Posterior cingulate gyrus (tissue), 11 donors: ENCODE measurements around the gene SUCO.
A peak's percentile ranks its signal among the peaks of the same experiment; 100 is the strongest.
"Not testable (repeated sequence)": the region's sequence is repeated elsewhere in the genome, so short reads cannot be mapped to it uniquely, and the experiment has no call there.

Experiments used
- DNase-seq, 10 donors: peaks; one replicate each; pipeline versions ENCODE4 v3.0.0 to v3.0.0-alpha.2; 2020 to 2021; ENCODE audit warnings: mixed read lengths in 3 of 10
- intact Hi-C: fragments of 100-400 bp; cut with DNase I; formaldehyde crosslinking; loops from one replicate; pipeline ENCODE4 v1.15.1; 2023

SUCO gene

DNA sequence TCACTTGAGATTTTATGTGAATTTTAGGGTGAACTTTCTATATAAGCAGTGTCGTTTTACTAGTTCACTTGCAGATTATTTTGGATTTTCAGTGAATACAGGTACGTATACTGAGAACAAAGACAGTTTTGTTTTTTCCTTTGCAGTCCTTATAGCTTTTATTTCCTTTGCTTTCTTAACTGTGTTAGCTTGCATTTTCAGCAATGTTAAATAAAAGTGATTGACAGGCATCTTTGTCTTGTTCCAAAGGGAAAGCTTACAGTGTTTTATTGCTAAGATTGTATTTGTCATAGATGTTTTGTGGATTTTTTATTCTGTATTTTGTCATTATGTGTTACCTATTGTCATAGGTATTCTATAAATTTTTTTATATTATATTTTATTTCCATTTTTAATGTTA is 72.7 kb downstream of the SUCO start:
- intact Hi-C loops: no loop called here
- no peak for DNase-seq

- intact Hi-C loops: no loop called here
- DNase-seq: no peak
Measured at GRCh38 chr1:172607145-172607544, 74.2 kb downstream of the SUCO start.

GRCh38 chr1:172608098-172608601 is 75.2 kb downstream of the SUCO start:
- DNase-seq: no peak
- intact Hi-C loops: no loop called here

GRCh38 chr1:172609528-172609927 is 76.6 kb downstream of the SUCO start:
- intact Hi-C loops: no loop called here
- DNase-seq: no peak

DNA sequence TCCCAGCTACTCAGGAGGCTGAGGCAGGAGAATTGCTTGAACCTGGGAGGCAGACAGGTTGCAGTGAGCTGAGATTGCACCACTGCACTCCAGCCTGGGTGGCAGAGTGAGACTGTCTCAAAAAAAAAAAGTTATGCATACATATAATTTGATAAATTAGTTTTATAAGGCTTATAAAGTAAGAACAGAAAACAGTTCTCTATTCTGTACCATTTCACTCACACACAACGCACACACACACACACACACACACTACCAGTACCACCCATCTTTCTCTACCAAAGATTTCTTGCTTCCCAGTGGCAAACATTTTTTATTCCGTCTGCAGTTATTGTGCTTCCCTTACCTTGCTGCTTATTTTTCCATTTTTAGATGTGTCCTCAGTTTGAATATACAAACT is 79.5 kb downstream of the SUCO start:
- no peak for DNase-seq
- intact Hi-C loops: loop anchor here (10.0 kb wide), 1 partner anchor 102 kb away; no protein-coding TSS in a partner anchor

DNA sequence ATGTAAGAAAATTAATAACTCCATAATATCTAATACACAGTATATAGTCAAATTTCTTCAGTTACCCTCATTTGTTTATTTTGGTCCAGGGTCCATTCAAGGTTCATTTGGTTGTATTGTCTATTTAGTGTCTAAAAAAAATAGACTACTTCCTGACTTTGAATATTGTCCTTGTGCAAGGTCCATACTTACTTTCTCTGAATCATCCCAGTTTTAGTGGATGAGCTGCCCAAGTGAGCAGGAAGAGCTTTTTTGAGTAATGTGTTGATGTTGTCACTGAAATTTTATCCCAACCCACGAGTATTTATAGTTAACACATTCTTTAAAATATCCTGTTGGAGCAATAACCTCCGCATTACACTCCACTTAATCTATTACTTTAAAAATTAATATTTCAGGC is 80.3 kb downstream of the SUCO start:
- DNase-seq: no peak
- intact Hi-C loops: loop anchor here (10.0 kb wide), 1 partner anchor 102 kb away; no protein-coding TSS in a partner anchor

- intact Hi-C loops: loop anchor here (10.0 kb wide), 1 partner anchor 99 kb away; no protein-coding TSS in a partner anchor
- no peak for DNase-seq
Measured at GRCh38 chr1:172616195-172616594, 83.2 kb downstream of the SUCO start.

- intact Hi-C loops: loop anchor here (10.0 kb wide), 1 partner anchor 98 kb away; no protein-coding TSS in a partner anchor
- no peak for DNase-seq
Measured at GRCh38 chr1:172616636-172617035, 83.7 kb downstream of the SUCO start.

- intact Hi-C loops, DNase-seq: not testable (repeated sequence)
Measured at GRCh38 chr1:172620603-172621002, 87.7 kb downstream of the SUCO start.

- intact Hi-C loops: no loop called here
- no peak for DNase-seq
Measured at GRCh38 chr1:172622541-172622940, 89.6 kb downstream of the SUCO start.

- intact Hi-C loops: no loop called here
- DNase-seq: no peak
Measured at GRCh38 chr1:172623748-172624147, 90.8 kb downstream of the SUCO start.

DNA sequence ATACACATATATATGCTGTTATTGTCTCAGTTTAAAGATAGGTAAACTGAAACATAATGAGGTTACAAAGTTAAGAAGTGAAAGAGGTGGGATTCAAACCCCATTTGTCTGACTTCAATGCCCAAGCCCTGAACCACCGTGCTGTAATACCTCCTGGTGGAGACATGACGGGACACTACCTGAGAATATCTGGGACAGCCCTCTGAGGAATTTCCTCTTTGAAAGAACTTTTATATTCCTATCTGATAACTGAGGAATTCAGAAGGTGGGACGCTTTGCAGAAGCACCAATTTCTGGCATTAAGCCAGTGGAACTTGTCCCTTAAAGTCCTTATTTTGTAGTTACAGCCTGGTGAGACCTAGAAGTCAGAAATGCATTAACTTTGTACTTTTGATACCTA is 93.9 kb downstream of the SUCO start:
- no peak for DNase-seq
- intact Hi-C loops: no loop called here

DNA sequence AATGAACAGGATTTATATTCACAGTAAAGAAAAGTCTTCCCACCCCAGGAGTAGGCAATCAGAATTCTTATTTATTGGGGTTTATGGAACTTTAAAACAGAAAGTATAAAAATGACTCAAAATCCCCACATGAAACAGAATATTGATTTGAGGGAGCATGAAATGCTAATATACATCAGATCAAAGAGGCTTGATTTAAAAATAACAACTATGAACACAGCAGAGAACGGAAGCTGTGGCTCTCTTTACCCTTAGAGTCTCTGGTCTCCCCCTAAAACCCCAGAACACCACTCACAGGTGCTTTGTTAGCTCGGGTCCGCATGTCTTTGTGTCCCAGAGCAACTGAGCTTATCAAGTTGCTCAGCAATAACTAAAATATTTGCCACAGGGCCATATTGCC is 94.8 kb downstream of the SUCO start:
- DNase-seq: no peak
- intact Hi-C loops: no loop called here

DNA sequence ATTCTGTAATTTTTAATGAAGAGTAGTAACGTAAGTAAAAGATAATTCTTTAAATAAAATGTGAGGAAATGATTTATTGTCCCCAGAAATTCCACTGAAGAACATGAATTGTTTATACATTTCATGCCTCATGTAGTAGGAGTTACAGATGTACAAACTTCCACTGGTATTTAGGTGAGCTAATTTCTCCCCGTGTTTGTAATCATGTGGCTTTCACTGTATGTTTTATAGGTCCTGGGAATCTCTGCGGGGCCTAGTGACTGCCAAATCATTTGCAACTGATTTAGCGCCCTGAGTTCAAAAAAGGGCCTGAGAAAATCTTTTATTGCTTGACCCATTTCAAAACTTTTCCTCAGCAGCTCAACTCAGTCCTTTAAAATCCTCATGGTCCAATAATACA is 95.5 kb downstream of the SUCO start:
- no peak for DNase-seq
- intact Hi-C loops: no loop called here

DNA sequence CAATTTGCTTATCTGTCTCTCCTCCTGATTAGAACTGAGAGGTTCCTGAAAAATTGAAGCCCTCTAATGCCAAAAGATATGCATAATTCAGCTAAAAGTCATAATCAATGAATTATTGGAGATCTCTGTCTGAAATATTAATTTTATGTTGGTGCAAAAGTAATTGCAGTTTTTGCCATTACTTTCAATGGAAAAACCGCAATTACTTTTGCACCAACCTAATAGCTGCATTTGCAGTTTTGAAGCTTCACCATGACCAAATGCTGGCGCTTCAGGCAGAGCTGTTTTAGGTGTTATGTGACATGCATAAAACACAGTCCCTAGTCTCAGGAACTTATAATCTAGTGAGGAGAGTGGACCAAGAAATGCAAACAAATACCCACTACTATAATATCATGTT is 96.2 kb downstream of the SUCO start:
- no peak for DNase-seq
- intact Hi-C loops: no loop called here

DNA sequence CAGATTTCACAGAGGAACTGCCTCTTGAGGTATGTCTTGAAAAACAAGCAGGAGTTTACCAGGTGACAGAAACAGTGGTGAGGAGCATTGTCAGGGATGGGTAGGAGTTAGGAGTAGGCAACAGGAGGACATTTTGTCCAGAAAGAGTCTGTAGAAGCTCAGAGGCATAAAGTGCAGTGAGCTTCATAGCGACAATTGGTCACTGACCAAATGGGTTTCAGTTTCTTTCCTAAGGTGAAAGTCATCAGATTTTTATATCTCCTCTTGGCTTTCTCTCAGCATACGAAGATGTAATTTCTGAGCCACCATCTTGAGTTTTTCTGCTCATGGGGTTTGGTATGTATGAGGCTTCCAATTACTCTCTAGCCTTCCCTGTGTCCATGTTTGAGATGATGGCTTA is 96.7 kb downstream of the SUCO start:
- intact Hi-C loops: no loop called here
- DNase-seq: no peak

GRCh38 chr1:172630056-172630818 is 97.3 kb downstream of the SUCO start:
- DNase-seq: no peak
- intact Hi-C loops: no loop called here

DNA sequence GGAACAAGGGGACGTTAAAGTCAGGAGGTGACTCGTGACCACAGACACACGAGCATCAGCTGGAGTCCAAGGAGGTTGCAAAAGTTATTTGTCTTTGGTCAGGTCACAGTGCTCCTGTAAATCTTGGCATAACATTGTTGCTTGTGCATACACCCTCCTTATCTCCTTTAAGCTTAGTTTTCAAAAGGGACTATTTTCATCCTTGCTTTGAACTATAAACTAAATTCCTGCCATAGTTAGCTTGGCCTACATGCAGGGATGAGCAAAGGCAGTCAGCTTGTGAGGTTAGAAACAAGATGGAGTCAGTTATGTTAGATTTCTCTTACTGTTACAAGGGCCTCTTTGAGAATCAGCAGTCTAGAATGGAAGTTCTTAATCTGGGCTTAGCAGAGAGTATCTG is 97.9 kb downstream of the SUCO start:
- intact Hi-C loops: no loop called here
- DNase-seq: no peak

DNA sequence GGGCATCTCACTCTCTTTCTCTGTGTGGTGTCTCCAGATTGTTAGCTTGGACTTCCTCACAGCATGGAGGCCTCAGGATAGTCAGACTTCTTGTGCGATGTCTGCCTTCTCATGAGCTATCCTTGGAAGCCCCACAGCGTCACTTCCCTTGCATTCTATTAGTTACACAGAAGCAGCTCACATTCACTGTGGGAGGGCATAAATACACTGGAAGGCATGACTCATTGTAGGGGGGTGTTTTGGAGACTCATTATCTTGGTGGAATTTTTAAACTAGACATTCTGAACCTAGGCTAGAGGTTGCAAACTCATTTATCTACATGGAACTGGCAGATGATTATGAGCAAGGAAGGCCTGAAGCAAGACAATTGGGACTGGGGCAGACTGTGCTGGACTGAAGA is 104.6 kb downstream of the SUCO start:
- intact Hi-C loops: no loop called here
- DNase-seq: no peak

- intact Hi-C loops: no loop called here
- no peak for DNase-seq
Measured at GRCh38 chr1:172638249-172638648, 105.3 kb downstream of the SUCO start.

- intact Hi-C loops: no loop called here
- peak in 1 of 10 donors; percentile 78 for DNase-seq
Measured at GRCh38 chr1:172638885-172639831, 106.2 kb downstream of the SUCO start.
